ENCODE data around the gene FADS3.

The FADS3 gene

DNA sequence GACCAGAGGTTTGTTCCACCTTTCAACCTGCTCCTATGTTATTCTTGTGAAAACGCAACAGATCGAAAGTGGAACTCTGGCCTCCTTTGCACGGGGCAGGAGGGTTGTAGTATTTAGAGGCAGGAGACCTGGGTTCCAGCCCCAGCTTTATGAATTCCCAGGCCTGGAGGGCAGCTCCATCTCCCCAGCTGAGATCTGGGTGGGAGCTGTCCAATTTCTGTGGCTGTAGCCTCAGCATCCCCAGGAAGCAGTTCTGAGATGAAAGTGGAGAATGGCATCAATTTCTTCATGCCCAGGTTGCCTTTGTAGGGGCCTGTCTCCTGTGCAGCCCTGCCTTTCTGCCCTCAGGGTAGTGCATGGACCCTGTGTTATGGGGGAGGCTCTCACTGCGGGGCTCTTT, 59.1 kb downstream of the FADS3 start:
- no peak for DNase-seq

DNA sequence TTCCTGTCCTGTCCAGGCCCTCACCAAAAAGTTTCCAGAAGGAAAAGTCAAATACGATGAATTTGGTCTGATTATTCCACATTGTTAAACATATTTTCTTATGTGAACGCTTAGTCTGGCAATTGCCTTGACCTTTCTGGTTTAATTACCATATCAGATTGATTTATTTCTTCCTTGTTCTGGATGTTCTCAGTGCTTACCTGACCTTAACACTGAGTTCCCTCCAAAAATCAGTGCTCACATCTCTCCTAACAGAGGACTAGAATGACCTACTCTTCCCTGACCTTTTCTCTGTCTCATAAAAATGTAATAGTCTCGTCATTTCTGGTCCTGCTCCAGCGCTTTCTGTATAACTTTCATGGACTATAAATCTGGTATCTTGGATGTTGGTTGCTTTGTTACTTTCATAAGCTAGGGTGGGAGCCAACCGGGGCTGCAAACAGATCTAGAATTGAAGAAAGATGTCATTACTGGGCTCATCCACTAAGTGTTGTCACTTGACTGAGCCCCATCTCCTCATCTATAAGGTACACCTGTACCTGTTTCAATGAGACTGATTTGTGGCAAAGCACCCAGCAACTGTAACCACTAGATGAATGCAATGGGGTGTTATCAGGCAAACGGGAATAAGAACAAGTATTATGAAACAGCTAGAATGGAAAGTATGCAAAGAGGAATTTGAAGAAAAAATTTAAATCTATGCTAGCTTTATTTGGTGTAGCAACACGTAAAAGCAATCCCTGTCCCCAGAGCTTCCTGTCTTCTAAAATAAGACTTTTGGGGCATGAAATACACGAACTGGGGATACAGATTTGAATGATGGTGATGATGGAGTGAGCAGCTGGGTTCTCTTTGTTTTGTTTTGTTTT, 60.9 kb downstream of the FADS3 start:
- DNase-seq, result no peak

DNA sequence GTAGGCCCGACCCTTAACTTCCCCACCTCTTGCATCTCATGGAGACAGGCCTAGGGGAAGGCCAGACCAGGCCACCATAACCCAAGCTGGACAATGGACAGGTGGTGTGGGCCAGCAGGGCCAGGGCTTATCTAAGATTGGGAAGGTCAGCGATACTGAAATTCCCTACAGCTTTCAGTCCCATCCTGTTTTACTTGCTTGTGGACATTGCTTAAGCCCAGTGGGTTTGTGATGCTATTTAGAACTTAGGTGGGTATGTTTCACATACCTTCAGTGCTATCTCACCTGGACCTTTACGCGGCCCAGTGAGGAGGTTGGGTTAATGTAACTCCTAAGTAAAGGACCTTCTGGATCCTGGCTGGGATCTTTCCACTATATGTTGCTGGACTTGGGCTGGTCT, 61.5 kb downstream of the FADS3 start:
- no peak for DNase-seq

DNA sequence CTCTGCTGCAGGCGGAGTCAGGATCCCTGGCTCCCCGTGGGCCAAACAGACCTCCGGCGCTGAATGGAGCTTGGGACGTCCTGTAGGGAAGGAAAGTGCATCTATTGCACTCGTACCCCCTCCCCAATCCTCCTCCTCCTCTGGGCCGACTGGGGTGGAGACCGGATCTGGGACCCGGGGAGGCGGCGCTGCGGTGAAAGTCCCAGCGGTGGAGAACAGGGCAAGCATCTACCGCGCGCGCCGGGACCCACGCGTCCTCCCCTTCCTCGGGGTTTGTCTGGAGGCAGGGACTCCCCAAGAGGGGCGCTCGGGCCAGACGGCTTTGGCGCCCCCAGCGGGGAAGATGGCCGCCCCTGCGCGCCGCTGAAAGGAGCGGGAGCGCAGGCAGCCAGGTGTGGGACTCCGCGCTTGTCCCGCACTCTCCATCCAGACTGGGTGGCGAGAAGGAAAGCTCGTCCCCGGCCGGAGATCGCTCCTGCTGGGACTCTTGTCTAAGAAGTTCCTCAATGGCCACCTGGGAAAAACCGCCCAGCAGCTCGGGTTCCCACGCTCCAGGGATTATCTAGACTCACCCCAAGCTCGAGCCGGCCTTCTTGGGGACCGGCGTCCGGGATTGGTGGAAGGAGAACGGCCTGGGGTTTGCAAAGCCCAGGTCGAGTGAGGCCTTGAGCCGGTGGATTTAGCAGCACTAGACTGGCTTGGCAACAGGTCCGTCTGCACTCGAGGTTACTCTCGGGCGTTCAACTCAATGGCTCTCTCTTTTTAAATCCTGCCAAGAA, 62.5 kb downstream of the FADS3 start:
- DNase-seq, result peak; percentile 18

DNA sequence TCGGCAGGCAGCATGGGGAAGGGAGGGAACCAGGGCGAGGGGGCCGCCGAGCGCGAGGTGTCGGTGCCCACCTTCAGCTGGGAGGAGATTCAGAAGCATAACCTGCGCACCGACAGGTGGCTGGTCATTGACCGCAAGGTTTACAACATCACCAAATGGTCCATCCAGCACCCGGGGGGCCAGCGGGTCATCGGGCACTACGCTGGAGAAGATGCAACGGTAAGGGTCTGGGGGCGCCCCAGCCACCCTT, 63.0 kb downstream of the FADS3 start:
- no peak for DNase-seq

DNA sequence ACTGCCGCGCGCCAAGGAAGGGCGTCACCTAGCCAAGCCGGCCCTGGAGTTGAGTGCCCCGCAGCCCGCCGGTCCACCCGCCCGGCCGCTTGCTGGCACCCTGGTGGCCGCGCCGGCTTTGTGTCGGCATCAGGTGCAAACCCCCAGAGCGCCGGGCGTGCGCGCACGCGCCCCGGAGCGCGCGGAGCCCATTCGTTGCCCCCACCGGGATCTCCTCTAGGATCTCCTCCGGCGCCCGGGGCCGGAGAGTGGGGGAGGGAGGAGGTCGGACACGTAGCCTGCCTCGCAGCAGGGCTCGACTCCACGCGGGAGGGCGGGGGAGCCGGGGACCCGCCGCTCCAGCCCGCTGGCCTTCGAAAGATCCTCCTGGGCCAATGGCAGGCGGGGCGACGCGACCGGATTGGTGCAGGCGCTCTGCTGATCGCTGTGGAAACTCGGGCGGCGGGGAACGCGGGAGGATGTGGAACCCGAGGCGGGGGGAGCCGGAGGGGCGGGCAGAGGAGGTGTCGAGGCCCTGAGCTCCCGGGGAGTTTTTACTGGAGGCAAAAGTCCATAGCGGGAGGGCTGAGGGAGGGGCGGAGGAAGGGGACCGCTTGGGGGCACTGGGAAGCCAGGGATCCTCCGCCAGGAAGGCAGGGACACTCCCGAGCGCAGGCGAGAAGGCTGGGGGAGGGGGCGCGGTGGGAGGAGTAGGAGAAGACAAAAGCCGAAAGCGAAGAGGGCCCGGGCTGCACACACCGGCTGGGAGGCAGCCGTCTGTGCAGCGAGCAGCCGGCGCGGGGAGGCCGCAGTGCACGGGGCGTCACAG, 63.6 kb downstream of the FADS3 start, which contains the start of gene FADS2:
TSS of gene FADS2 (plus strand) at position 730 of the 808 bp plus-strand sequence. CDS start 91 bp downstream, outside the sequence.
- DNase-seq, result peak; percentile 96

DNA sequence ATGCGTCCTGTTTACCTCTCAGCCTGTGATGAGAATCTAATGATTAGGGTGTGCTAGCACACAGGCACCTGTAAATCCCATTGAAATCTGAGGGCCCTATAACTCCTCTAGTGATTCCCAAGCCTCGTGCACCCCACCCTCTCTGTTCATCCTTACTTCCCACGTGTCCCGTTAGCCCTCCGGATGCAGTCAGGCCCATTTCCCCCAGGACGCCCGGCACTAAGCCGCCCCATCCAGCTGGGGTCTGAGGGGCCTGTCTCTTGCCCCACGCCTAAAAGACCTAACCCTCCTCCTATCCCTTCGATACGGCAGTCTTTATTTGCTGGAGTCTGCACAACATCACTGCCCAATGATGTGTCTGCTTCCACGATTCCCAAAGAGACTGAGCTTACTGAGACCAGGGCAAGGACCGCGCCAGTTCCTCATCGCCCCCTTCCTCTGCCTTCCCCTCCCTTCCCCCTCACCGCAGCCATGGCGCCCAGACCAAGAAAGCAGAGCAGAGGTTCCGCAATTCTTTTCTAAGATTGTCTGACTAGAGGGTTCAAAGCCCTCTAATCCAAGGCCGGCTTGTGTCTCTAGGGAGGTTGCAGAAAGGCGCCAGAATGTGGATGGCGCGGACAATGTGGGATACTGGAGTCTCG, 64.3 kb downstream of the FADS3 start:
- DNase-seq, result no peak
